ENCODE measurements around the gene HDGF.
"Not testable (repeated sequence)": the region's sequence is repeated elsewhere in the genome, so short reads cannot be mapped to it uniquely, and the experiment has no call there.

HDGF gene

DNA sequence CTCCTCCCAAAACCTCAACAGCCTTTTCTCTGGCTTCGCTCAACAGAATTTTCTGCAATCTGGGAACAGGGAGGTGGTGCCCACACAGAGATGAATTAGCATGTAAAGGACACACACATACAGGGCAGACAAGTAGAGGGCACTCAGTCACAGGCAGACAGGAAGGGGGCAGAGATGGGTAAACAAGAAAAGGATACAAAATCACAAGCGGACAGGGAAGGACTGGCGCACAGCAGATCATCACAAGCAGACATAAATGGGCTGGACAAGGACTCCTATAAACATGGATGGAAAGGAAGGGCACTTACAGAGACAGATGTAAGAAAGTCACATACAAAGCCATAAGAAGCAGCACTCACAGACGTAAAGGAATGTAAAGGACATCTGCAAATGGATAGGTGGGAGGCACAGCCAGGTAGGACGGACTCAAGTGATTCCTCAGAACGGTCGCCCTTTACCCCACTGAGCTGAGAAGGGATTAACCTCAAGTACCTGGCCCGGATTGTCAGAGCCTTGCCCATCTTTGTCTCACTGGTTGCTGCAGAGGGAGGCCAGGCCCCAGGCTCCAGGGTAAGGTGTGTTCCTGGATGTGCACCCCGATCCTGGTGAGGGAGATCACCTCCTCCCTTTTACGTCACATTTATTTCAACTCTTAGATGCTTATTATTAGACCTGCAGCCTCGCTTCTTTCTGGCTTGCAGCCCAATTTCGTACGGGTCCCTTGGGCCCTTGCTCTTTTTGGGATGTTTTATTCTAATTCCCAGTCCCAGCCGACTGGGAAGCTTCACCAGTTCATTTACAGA lies 15.0 kb upstream of the HDGF start:
- no peak for DNase-seq

GRCh38 chr1:156765666-156766065 lies 14.2 kb upstream of the HDGF start:
- no peak for DNase-seq

DNA sequence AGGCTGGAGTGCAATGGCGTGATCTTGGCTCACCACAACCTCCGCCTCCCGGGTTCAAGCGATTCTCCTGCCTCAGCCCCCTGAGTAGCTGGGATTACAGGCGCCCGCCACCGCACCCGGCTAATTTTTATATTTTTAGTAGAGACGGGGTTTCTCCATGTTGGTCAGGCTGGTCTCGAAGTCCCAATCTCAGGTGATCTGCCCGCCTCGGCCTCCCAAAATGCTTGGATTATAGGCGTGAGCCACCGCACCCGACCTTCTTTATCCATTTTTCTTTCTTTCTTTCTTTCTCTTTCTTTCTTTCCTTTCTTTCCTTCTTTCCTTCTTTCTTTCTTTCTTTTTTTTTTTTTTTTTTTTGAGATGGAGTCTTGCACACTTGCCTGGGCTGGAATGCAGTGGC lies 13.7 kb upstream of the HDGF start:
- DNase-seq: not testable (repeated sequence)

- DNase-seq: no peak
Observed at GRCh38 chr1:156760796-156761104, 9.3 kb upstream of the HDGF start.

DNA sequence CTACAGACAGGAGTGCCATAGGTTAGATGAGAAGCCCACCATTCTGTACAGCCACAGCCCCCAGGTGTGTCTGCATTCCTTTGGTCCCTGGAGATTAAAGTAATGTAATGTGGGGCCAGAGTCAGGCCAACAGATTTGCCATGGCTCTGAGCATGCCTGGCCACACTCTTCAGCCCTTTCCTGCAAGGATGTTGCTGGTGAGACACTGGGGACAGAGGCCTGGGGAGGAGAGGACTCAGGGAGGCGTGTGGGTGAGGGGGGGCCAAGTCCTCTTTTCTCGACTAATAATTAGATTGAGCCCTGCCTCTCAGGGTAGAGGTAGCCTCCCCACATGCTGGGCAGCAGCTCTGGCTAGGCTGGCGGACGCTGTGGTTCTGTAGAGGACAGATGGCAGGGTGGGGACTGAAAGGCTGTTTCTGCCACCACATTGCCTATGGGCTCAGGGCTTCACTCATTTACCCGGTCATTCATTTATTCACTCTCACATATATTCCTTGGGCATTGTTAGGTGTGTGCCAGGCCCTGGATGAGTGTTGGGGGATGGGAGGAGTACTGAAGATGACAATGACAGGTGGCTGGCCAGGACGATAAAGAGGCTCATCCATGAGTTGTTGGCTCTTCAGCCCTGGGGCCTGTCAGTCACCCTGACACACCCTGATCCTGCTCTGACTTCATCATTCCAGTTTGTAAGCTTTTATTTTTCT lies 8.8 kb upstream of the HDGF start:
- DNase-seq: no peak

DNA sequence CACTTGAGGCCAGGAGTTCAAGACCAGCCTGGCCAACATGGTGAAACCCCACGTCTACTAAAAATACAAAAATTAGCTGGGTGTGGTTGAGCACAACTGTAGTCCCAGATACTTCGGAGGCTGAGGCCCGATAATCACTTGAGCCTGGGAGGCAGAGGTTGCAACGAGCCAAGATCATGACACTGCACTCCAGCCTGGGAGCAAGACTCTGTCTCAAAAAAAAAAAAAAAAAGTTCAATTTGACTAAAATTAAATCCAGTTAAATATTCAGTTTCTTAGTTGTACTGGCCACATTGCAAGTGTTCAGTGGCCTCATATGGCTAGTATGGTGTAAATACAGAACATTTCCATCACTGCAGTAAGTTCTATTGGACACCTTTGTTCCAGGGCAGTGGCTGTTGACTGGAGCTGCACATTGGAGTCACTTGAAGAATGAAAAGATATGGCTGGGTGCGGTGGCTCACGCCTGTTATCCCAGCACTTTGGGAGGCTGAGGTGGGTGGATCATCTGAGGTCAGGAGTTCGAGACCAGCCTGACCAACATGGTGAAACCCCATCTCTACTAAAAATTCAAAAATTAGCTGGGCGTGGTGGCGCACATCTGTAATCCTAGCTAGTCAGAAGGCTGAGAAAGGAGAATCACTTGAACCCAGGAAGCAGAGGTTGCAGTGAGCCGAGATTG lies 6.2 kb upstream of the HDGF start:
- DNase-seq: not testable (repeated sequence)

GRCh38 chr1:156756355-156756754 lies 4.9 kb upstream of the HDGF start:
- no peak for DNase-seq

DNA sequence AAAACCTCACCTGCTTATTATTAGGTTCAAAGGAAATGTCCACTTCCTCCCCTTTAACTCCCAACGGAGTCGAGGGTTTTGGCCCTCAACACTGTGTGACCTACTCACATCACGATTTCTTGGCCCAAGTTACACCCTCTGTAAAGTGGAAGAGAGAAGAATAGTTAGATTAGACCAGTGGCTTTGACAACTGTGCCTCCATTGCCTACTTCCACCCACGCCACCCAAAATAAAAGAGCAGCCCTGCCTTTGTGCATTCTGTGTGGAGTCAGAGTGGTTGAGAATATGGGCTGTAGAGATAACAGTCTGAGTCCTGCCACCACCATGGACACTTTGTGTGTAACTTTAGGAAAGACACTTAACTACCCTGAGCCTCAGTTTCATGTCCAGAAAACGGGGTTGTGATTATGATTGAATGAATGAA lies 4.1 kb upstream of the HDGF start:
- no peak for DNase-seq

- DNase-seq: no peak
Observed at GRCh38 chr1:156754219-156754618, 2.7 kb upstream of the HDGF start.

DNA sequence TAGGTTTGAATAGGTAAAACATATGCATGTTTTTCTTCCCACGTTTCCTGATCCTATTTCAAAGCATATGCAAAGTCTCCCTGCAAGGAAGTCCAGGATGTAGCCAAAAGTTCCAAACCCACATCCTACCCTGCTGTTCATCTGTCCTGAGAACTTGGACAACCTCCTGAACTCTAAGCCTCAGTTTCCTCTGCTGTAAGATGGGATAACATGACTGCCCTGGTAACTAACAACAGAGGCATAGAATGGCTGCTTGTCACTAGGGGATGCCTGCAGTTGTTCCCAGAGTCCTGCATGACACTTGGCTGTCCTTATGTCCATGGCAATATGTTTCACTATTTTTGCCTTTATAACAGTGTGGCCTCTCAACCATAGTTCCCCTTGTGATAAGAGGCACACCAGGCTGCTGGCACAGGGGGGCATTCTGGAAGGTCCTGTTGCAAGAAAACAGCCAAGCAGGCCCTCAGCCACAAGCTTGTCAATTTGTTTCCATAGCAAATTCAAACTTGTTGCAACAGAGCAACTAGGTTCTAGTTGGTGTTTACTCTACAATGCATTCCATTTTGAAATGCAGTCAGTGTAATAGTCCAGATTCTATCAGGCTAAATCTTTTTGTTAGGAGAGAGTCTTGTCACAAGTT lies 1.5 kb upstream of the HDGF start:
- no peak for DNase-seq

- DNase-seq: peak; percentile 98
Observed at GRCh38 chr1:156751757-156752481, 444 bp upstream of the HDGF start.

DNA sequence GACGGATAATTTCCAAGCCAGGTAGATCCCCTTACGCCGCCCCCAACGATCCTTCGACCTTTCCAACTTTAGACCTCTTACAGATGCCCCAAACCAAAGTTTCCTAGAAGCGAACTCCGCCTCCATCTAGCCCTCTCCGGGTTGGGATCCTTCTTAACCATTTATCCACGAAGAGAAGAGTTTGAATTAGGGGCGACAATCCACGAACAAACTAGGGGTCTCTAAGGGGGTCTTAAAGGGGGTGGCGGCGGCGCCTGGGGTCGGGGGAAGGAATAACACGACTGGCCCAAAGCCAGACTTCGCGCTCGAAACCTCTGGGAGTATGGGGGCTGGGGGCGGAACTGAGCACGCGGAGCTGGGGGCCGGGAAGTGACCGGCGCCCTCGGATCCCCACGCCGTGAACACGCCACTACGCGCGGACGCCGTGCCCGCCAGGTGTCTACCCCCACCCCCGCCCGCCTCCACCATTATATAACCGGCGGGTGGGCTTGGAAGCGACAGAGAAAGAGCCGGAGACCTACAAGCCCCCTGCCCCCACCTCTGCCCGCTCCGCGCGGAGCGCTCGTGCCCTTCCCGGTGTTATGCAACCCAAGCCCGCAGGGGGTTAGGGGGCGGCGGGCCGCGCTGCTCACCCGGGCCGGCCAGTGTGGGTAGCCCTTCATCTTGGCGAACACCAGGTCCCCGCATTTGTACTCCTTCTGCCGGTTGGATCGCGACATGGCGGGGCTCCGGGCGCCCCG lies 594 bp downstream of the HDGF start:
- DNase-seq: peak; percentile 55

DNA sequence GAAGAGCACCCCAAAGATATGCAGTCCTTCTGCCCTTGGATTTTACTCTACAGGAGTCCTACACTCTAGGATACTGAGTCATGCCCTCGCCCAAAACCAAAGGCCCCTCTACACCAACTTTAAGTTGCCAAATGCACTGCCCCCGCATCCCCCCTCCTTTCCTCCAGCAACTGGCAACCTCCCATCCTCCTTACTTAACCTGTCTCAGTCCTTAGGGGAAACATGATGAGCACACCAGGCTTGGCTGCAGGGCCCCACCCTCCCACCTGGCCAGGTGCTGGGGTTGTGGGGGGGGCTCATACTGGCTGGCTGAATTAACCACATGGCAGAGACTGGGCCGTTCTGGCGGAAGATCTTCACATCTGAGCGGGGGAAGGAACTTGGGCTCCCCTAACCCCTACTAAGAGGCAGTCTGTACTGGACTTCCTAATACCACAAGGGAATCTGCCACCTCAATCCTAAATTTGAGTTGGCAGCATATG lies 1.2 kb downstream of the HDGF start:
- peak; percentile 55 for DNase-seq

DNA sequence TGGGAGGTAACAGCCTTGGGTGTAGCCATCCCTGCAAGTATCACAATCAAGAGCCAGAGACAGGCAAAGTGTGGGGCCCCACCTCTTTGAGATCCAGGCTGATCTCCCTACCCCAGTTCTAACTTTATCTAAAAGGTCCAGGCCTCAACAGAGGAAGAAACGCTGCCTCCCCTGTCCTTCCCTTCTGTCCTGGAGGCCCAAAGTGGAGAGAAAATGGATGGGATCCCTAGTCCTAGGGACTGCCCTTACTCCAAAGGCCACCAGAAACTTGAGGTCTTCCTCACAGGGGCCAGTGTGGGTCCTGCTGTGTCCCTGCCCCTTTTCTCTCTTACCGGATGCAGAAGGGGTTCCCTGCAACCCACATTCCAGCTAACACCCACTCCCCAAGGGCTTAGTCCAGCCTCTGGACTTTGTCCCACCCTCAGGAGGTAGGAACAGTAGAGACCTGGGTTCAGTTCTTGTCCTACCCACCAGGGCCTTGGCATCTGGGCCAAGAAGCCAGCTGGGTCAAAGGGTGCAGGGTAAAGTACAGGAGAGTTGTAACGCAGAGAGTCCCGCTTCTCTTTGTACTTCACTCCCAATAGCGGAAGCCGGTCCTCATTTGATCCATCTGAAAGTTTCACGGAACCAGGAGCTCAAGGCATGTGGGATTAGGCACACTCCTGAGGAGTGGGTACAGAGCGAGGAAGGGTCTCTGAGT lies 1.9 kb downstream of the HDGF start:
- DNase-seq: no peak

DNA sequence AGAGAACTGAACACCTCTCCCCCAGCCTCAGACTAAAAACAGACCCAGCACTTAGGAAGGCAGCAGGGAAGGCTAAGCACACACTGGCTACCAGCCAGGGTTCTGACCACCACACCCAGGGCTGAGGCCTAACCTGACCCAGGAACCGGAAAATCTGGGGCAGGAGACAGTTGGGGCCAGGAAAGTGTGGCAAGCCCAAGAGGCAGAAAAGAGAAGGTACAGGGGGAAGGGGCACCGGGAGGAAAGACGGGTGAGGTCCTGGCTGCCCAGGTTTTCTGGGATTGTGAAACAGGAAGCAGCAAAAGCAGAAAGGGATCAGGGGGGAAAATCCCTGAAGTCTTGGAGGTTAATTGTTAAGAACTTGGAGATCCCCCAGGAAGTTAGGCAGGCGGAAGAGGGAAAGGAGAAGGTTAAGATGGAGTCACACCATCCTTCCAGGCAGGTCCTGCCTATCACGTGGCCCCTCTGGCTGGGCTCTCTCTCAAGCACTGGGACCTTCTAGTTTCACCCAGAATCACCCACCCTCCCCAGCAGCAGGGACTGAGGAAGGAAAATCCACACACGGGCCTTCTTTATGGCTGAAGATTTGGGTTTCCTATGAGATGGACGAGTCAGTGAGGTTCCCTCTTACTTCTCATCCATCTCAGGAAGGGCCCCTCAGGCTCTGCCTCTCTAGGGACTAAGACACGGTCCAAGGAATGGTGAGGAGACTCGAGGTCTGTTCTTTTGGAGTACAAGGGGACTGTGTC lies 2.6 kb downstream of the HDGF start:
- DNase-seq: no peak

DNA sequence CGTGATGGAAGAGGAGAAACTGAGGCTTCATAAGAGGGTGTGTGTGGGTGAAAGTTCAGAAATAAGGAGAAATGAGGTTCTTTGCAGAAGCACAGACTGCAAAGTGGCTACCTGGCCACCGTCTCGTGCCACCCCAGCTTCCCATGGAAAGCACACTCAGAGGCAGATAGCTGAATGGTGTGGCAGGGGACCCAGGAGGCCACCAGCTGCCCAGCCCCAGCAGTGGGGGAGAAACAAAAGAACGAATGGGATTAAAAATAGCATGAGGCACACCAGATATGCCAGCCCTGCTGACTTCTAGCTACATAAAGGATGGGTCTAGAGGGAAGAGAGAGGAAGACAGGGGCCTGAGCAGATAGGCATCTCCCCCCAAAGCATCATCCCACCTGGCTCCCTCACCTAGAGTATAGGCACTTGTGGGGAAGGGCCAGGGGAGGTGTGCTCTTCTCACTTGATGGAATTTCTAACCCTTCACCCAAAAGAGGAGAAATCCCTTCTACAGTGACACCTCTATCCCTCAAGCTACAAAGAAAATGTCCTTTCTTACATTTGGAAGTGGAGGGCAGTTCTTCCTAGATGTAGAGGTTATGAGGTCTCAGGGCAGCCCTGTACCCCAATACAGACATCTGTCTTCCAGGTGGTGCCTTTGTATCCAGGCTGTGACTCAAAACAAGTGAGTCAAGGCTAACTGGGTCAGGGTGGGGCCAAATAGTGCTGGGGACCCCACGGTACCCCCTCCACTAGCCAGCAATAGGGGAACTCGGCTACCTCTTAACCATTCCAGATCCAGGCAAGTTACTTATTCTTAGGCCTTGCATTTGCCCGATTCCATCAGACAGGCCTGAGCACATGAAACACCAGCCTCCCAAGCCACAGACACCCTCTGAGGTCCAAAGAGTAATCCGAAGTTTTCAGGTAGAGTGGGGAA lies 3.5 kb downstream of the HDGF start:
- DNase-seq: no peak

DNA sequence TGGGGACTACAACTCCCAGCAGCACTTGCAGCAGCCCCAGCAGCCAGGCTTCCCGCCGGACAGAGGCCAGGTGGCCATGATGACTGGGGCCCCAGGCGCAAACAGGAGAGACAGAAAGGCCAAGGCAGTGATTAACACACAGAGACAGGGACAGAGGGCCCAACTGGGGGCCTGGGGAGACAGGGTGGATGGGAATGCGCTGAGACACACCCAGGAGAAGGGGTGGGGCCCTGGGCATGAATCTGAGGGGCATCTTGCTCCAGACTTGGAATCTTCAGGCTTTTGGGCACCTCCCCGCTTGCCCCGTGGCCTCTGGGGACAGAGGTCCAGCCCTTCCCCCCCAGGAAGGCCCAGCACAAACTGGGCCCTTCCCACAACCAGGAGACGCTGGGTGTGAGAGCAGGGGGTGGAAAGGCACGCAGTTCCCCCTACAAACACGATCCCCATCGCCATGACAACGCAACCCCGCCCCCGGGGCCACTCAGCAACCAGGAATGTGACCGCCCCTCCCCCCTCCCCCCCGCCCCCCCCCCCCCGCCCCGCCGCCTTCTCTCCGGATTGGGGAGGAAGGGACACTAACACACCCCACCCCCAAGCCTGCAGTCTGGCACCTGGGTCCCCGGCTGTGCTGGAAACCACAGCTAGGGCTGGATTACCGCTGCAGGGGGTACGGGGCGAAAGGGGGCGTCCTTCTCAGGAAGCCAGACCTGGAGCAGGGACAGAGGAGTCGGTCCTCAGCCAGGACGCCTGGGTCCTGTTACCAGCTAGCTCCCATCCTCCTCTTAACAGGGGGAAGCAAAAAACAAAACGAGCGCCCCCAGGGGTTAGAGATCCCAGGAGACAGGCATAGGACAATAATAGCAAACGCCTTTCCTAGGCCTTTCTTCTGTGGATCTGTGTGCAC lies 4.5 kb downstream of the HDGF start:
- peak; percentile 51 for DNase-seq

GRCh38 chr1:156746406-156746727 lies 5.1 kb downstream of the HDGF start:
- no peak for DNase-seq
